Measurements from ENCODE around the gene TRAT1.

The TRAT1 gene

GRCh38 chr3:108861401-108861800 lies 38.8 kb downstream of the TRAT1 start:
- DNase-seq (ENCODE audit: low read depth, low spot score) = no peak

- DNase-seq (ENCODE audit: low read depth, low spot score) = peak; percentile 63
These were observed 40.5 kb downstream of the TRAT1 start for GRCh38 chr3:108862865-108863798.

GRCh38 chr3:108863799-108864135 lies 41.2 kb downstream of the TRAT1 start:
- DNase-seq (ENCODE audit: low read depth, low spot score) = peak; percentile 7

GRCh38 chr3:108877901-108878300 lies 55.3 kb downstream of the TRAT1 start:
- peak; percentile 7 for DNase-seq (ENCODE audit: low read depth, low spot score)

- no peak for DNase-seq (ENCODE audit: low read depth, low spot score)
These were observed 57.3 kb downstream of the TRAT1 start for GRCh38 chr3:108879915-108880314.

- DNase-seq (ENCODE audit: low read depth, low spot score) = no peak
These were observed 60.2 kb downstream of the TRAT1 start for GRCh38 chr3:108882762-108883161.

- no peak for DNase-seq (ENCODE audit: low read depth, low spot score)
These were observed 60.8 kb downstream of the TRAT1 start for GRCh38 chr3:108883373-108883772.

- no peak for DNase-seq (ENCODE audit: low read depth, low spot score)
These were observed 64.5 kb downstream of the TRAT1 start for GRCh38 chr3:108887121-108887520.

GRCh38 chr3:108887777-108888176 lies 65.2 kb downstream of the TRAT1 start:
- no peak for DNase-seq (ENCODE audit: low read depth, low spot score)

GRCh38 chr3:108891833-108892232 lies 69.2 kb downstream of the TRAT1 start:
- no peak for DNase-seq (ENCODE audit: low read depth, low spot score)

- no peak for DNase-seq (ENCODE audit: low read depth, low spot score)
These were observed 72.4 kb downstream of the TRAT1 start for GRCh38 chr3:108894981-108895380.

- no peak for DNase-seq (ENCODE audit: low read depth, low spot score)
These were observed 75.3 kb downstream of the TRAT1 start for GRCh38 chr3:108897883-108898282.

GRCh38 chr3:108899530-108899929 lies 76.9 kb downstream of the TRAT1 start:
- no peak for DNase-seq (ENCODE audit: low read depth, low spot score)

All from astrocyte of the hippocampus (primary cell).